Stimulated activated CD4-positive, alpha-beta T cell treated with anti-CD3 and anti-CD28 coated beads, Interleukin-15, amount 100 ng/mL, for 1 hour (primary cell): ENCODE results near the gene GALNT5.
"Not testable (repeated sequence)": the region's sequence is repeated elsewhere in the genome, so short reads cannot be mapped to it uniquely, and the experiment has no call there.

ENCODE experiments used
- DNase-seq, 2 donors: peaks; one replicate each; pipeline ENCODE4 v3.0.0-alpha.2; 2020; ENCODE audit warnings: low read depth in 1 of 2, low spot score in 1 of 2

The GALNT5 gene

DNA sequence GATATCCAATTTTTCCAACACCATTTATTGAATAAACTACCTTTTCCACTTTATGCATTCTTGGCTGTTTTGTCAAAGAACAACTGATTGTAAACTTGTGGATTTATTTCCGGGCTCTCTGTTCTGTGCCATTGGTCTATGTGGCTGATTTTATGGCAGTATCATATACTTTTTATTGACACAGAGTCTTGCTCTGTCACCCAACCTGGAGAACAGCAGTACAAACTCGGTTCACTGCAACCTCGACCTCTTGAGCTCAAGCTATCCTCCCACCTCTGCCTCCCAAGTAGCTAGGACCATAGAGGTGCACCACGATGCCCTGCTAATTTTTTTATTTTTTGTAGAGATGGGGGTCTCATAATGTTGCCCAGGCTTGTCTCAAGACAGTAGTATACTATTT lies 6.7 kb upstream of the GALNT5 start:
- DNase-seq = no peak

DNA sequence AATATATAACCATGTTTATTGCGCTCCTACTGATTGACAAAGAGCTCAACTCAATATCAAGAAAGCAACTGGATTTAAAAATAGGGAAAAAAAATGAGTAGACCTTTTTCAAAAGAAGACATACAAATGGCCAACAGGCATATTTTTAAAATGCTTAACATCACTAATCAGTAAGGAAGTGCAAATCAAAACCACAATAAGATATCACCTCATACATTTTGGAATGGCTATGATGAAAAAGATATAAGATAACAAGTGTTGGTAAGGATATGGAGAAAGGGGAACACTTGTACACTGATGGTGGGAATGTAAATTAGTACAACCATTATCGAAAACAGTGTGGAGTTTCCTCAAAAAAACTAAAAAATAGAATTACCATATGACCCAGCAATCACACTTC lies 5.6 kb upstream of the GALNT5 start:
- no peak for DNase-seq

GRCh38 chr2:157252529-157252928 lies 5.0 kb upstream of the GALNT5 start:
- no peak for DNase-seq

- DNase-seq = no peak
Observed at GRCh38 chr2:157254041-157254440, 3.5 kb upstream of the GALNT5 start.

- DNase-seq = no peak
Observed at GRCh38 chr2:157255746-157256145, 1.8 kb upstream of the GALNT5 start.

GRCh38 chr2:157256626-157257025 lies 879 bp upstream of the GALNT5 start:
- DNase-seq = no peak

DNA sequence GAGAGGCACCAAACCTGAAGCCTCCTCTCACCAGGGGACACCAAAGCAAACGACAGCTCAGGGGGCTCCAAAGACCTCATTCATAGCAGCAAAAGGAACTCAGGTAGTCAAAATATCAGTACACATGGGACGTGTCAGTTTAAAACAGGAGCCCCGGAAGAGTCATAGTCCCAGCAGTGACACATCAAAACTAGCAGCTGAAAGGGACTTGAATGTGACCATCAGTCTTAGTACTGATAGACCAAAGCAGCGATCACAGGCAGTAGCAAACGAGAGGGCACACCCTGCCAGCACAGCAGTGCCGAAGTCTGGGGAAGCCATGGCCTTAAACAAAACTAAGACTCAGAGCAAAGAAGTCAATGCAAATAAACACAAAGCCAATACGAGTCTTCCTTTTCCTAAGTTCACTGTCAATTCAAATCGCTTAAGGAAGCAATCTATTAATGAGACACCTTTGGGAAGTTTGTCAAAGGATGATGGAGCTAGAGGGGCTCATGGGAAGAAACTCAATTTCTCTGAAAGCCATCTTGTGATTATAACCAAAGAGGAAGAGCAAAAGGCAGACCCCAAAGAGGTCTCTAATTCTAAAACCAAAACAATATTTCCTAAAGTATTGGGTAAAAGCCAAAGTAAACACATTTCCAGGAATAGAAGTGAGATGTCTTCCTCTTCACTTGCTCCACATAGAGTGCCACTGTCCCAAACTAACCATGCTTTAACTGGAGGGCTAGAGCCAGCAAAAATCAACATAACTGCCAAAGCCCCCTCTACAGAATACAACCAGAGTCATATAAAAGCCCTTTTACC lies 1.2 kb downstream of the GALNT5 start:
- DNase-seq = no peak

DNA sequence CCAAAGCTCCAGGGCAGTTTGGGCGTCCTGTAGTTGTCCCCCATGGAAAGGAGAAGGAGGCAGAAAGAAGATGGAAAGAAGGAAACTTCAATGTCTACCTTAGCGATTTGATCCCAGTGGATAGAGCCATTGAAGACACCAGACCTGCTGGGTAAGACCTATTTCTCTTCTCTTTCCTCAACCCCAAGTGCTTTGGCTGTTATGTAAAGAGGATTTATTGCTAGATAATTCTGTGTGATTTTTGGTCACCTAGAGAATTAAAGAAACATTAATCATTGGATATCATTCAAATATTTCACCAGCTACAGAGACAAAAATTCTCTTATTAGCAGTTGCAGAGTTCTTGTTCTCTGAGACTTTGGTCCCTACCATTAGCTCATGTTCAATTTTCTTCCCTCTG lies 1.9 kb downstream of the GALNT5 start:
- no peak for DNase-seq

DNA sequence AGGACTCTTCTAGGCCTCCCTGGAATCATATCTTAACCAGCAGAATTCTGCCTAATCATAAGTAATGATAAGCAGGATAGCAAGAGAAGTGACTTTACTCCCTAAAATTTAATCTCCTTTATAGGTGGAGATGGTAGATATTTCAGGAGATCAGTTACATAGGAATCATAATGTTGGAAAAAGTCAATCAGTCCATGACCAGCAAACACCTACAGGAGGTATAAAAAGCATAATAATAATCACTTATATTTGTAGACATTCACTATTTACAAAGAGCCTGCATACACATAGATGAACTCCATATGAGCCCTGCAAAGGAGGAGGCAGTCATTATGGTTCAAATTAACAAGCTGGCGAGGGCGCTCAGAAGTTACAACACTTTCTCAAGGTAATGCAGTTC lies 2.5 kb downstream of the GALNT5 start:
- no peak for DNase-seq

- DNase-seq = no peak
Observed at GRCh38 chr2:157260533-157261198, 3.2 kb downstream of the GALNT5 start.

GRCh38 chr2:157261199-157261782 lies 3.8 kb downstream of the GALNT5 start:
- DNase-seq = peak in 1 of 2 donors; percentile 37

DNA sequence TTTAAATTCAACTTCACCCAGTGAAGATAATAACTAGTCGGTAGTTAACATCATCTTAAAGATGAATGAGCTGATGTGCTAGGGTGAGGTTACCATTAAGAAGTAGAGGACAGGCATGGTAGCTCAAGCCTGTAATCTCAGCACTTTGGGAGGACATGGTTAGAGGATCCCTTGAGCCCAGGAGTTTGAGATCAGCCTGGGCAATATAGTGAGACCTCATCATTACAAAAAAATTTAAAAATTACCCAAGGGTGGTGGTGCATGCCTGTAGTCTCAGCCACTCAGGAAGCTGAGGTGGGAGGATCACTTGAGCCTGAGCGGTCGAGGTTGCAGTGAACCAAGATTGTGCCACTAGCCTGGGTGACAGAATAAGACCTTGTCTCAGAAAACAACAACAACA lies 4.7 kb downstream of the GALNT5 start:
- no peak for DNase-seq

- DNase-seq = no peak
Observed at GRCh38 chr2:157264099-157264498, 6.6 kb downstream of the GALNT5 start.

DNA sequence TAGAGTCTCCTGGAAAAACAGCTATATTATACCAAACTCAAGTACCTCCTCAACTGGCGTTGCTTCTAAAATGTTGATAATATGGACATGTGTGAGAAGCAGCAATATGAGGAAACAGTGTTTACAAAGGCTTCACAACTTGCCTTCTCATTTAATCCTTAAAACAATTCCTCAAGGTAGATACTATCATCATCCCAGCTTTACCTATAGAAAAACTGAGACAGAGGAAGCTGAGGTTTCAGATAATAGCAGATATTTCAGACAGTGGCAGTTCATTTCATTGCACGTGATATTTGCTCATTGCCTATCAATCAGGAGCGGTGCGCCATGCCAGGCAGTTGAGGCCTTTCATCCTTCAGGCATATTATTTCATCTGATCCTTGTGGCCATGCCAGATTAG lies 8.3 kb downstream of the GALNT5 start:
- no peak for DNase-seq

- DNase-seq = no peak
Observed at GRCh38 chr2:157267476-157267875, 10.0 kb downstream of the GALNT5 start.

- no peak for DNase-seq
Observed at GRCh38 chr2:157269060-157269459, 11.6 kb downstream of the GALNT5 start.

- no peak for DNase-seq
Observed at GRCh38 chr2:157269922-157270321, 12.4 kb downstream of the GALNT5 start.

DNA sequence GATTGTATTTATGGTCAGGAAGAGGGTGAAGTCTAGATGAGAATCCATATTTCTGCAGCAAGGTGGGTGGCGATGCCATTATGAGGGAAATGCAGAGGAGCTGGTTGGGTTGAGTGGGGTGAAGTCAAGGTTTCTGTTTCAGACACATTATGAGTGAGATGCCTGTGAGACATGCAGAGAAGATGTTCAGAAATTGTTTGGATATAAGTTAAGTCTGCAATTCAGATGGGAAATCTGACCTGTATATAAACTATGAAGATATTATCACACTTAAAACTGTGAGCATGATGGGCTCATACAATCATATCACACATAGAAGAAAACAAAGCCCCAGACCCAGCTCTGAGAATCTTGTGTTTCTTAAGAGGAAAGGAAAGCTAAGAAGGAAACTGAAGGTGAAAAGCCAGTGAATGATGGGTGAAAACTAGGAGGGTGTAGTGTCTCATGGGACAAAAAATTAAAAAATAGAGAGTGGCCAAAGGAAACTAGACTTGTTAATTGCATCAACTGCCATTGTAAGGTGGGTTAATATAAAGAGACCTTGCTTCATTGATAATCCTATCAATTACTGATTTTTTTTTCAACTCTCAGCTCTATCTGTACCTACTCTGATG lies 14.2 kb downstream of the GALNT5 start:
- no peak for DNase-seq

- not testable (repeated sequence) for DNase-seq
Observed at GRCh38 chr2:157279311-157279710, 21.8 kb downstream of the GALNT5 start.

- no peak for DNase-seq
Observed at GRCh38 chr2:157281316-157281715, 23.8 kb downstream of the GALNT5 start.

- no peak for DNase-seq
Observed at GRCh38 chr2:157283468-157283867, 26.0 kb downstream of the GALNT5 start.

DNA sequence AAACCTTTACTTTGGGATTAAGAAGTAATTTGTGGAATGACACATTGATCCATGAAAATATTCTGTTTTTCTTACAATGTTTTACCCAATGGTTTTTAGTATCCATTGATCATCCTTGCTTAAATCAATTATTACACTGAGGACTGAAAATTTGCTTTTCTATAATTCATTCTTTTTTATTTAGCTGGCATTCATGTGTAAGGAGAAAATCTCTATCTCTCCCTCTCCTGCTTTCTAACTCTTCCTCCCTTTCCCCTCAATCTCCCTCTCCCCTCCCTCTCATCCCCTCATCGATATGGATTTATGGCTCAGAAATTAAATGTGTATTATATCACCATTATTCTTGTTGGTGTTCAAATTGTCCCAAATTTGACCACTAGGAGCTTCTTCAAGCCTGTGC lies 29.7 kb downstream of the GALNT5 start:
- DNase-seq = no peak
